ENCODE measurements around the gene DENND1A.

DNA sequence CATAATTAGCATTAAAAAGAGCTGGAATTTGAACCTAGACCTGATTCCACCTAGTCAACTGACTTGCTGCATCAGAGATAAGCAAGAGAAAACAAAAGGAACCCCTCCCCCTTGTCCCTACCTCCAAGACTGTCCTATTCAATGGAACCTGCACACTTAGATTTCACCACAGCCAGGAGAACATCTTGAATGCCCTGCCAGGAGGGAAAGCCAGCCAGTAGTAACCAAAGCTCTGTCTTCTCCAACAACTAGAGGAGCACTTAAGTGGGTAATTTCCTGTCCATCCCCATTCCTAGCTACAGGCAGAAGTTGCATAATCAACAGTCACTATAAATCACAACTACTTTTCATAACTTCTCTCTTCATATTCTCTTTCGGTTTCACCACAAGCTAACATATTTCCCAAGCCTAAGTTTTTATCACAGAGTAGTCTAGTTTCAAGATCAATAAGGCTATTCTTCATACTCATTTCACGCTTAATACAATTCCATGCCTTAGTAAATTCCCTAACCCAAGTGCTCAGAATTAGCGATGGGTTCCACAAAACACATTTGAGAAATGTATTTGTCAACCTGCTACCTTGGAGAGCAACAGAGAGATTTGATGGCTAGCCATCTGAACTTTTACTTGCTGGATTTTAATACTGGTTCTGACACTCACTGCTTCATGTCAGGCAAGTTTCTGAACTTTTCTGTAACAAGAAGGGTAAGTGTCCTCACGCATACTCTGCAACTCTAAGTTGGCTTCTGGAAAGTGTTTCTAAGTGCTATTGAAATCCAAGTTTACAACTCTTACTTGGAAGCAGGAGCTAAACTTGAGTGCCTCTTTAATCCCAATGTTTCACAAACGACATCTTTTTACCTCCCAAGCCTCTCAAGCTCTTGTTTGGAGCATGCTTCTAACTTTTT lies 2.0 kb downstream of the DENND1A start:
- TF ChIP-seq, protein P1, sequence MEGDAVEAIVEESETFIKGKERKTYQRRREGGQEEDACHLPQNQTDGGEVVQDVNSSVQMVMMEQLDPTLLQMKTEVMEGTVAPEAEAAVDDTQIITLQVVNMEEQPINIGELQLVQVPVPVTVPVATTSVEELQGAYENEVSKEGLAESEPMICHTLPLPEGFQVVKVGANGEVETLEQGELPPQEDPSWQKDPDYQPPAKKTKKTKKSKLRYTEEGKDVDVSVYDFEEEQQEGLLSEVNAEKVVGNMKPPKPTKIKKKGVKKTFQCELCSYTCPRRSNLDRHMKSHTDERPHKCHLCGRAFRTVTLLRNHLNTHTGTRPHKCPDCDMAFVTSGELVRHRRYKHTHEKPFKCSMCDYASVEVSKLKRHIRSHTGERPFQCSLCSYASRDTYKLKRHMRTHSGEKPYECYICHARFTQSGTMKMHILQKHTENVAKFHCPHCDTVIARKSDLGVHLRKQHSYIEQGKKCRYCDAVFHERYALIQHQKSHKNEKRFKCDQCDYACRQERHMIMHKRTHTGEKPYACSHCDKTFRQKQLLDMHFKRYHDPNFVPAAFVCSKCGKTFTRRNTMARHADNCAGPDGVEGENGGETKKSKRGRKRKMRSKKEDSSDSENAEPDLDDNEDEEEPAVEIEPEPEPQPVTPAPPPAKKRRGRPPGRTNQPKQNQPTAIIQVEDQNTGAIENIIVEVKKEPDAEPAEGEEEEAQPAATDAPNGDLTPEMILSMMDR (conservative IDR thresholded peaks at IDR 0.05; ENCODE audit: low read length) = no peak
- TF ChIP-seq EZH2phosphoT487 (IDR thresholded peaks at IDR 0.05; ENCODE audit: borderline replicate concordance) = no peak
